Measurements from ENCODE around the gene SLC48A1. TPM values are rescaled to one million over a fixed set of nuclear protein-coding genes. Genes with fewer than 3 reads are reported as not detected.
A peak's percentile ranks its signal among the peaks of the same experiment; 100 is the strongest.

The SLC48A1 gene
- total and polyA plus RNA-seq, 10 of the 15 experiments (the other 5 are each of a cell fraction or from before 2014, with no cell fraction given): 1.1 to 4.9 (median 1.9) TPM

- peak overlapping the region; percentile 9; the same call in 1 of the 2 replicates for H3K4me2 ChIP-seq (ENCODE audit: control insufficient read depth, insufficient read depth)
- TF ChIP-seq NFIC (IDR thresholded peaks at IDR 0.05; ENCODE audit: low read depth, low read length) (no peak), EGR1 (IDR thresholded peaks at IDR 0.05; ENCODE audit: borderline replicate concordance in 1 of 2, low read depth in 2 of 2, low read length in 2 of 2) (peak; percentile 11 to 81)
- ChIA-PET RAD21 (ENCODE audit: unreplicated experiment) (interaction anchor here (0.7 to 12.6 kb wide), 7 partner anchors 11 to 128 kb away, joined by 3 to 237 read pairs (median 5); partner anchors contain the start of genes RPAP3 and SLC48A1), CTCF (interaction anchor here (1.0 to 14.5 kb wide), 10 partner anchors 12 to 440 kb away, joined by 3 to 507 read pairs (median 20); partner anchors contain the start of genes RPAP3 and SLC48A1), POLR2A (interaction anchor here (1.2 to 1.8 kb wide), 4 partner anchors 14 to 56 kb away, joined by 3 to 7 read pairs (median 5); no protein-coding TSS in a partner anchor), SMC1A (ENCODE audit: uncharacterized antibody, unreplicated experiment) (interaction anchor here (0.6 to 12.2 kb wide), 8 partner anchors 11 to 345 kb away, joined by 3 to 277 read pairs (median 6); no protein-coding TSS in a partner anchor)
- no peak for FAIRE-seq
- peaks cover 46% of the 10 kb centered on the region for H3K4me1 ChIP-seq (ENCODE audit: control insufficient read depth, insufficient read depth, low read length)
- no peak overlapping the region for H2AFZ ChIP-seq (ENCODE audit: control insufficient read depth, low read depth, low read length)
- no peak for ATAC-seq
- no peak for DNase-seq (ENCODE audit: low read depth, low spot score)
- no peaks in the 10 kb centered on the region for H3K79me2 ChIP-seq (ENCODE audit: control insufficient read depth, insufficient read depth, low read length)
- H3K9me3 ChIP-seq (replicated peaks; ENCODE audit: control insufficient read depth, insufficient read depth, low read length): no peaks in the 10 kb centered on the region
- intact Hi-C loops (cut with micrococcal nuclease; ENCODE audit: unreplicated experiment): no loop called here
- no peaks in the 10 kb centered on the region for H3K27me3 ChIP-seq (replicated peaks in 1 of 2; ENCODE audit: control insufficient read depth in 2 of 2, insufficient read depth in 2 of 2, low read length in 1 of 2)
- H3K27ac ChIP-seq (ENCODE audit: control insufficient read depth, insufficient read depth): no peak overlapping the region
- BruUV-seq (replicated peaks): no TSS peak
- 55% methylated on average over 7 of the region's 7 CpGs for WGBS (ENCODE audit: insufficient coverage, insufficient replicate concordance, low lambda C conversion rate, missing lambda C conversion rate)
- H3K4me3 ChIP-seq: no peak overlapping the region
- H3K9ac ChIP-seq (ENCODE audit: control insufficient read depth, insufficient read depth, low read length): no peak overlapping the region
- in situ Hi-C loops (cut with MboI): no loop called here
- H3K36me3 ChIP-seq (ENCODE audit: control insufficient read depth in 2 of 2, insufficient read depth in 2 of 2, low read length in 1 of 2): no peaks in the 10 kb centered on the region
- H4K20me1 ChIP-seq (ENCODE audit: control insufficient read depth, insufficient read depth): no peaks in the 10 kb centered on the region
Measured at GRCh38 chr12:47757364-47757839, 15.6 kb upstream of the SLC48A1 start.

GRCh38 chr12:47757840-47758583, 15.0 kb upstream of the SLC48A1 start:
- CTCF ChIA-PET: interaction anchor here (1.0 to 14.5 kb wide), 11 partner anchors 11 to 439 kb away, joined by 3 to 507 read pairs (median 17); partner anchors contain the start of genes RPAP3 and SLC48A1
- Histone ChIP-seq H3K27ac (ENCODE audit: control insufficient read depth, insufficient read depth) (no peak overlapping the region), H4K20me1 (ENCODE audit: control insufficient read depth, insufficient read depth) (no peaks in the 10 kb centered on the region), H3K36me3 (ENCODE audit: control insufficient read depth in 2 of 2, insufficient read depth in 2 of 2, low read length in 1 of 2) (no peaks in the 10 kb centered on the region), H3K4me3 (no peak overlapping the region), H3K4me1 (ENCODE audit: control insufficient read depth, insufficient read depth, low read length) (peaks cover 46% of the 10 kb centered on the region), H3K27me3 (replicated peaks in 1 of 2; ENCODE audit: control insufficient read depth in 2 of 2, insufficient read depth in 2 of 2, low read length in 1 of 2) (no peaks in the 10 kb centered on the region), H3K9me3 (replicated peaks; ENCODE audit: control insufficient read depth, insufficient read depth, low read length) (no peaks in the 10 kb centered on the region), H2AFZ (ENCODE audit: control insufficient read depth, low read depth, low read length) (no peak overlapping the region), H3K9ac (ENCODE audit: control insufficient read depth, insufficient read depth, low read length) (no peak overlapping the region), H3K4me2 (ENCODE audit: control insufficient read depth, insufficient read depth) (peak overlapping the region; percentile 97), H3K79me2 (ENCODE audit: control insufficient read depth, insufficient read depth, low read length) (no peaks in the 10 kb centered on the region)
- in situ Hi-C loops (cut with MboI) (no loop called here), intact Hi-C loops (cut with micrococcal nuclease; ENCODE audit: unreplicated experiment) (no loop called here)
- FAIRE-seq: no peak
- WGBS (ENCODE audit: insufficient coverage, insufficient replicate concordance, low lambda C conversion rate, missing lambda C conversion rate): 71% methylated on average over 17 of the region's 20 CpGs
- DNase-seq (ENCODE audit: low read depth, low spot score): no peak
- POLR2A ChIA-PET: interaction anchor here (0.7 to 1.4 kb wide), 4 partner anchors 13 to 50 kb away, joined by 3 to 6 read pairs (median 4); no protein-coding TSS in a partner anchor
- RAD21 ChIA-PET (ENCODE audit: unreplicated experiment): interaction anchor here (1.3 to 12.6 kb wide), 5 partner anchors 11 to 127 kb away, joined by 3 to 237 read pairs (median 10); partner anchors contain the start of genes RPAP3 and SLC48A1
- BruUV-seq (replicated peaks): no TSS peak
- SMC1A ChIA-PET (ENCODE audit: uncharacterized antibody, unreplicated experiment): interaction anchor here (0.6 to 12.2 kb wide), 9 partner anchors 10 to 344 kb away, joined by 3 to 277 read pairs (median 4); no protein-coding TSS in a partner anchor
- ATAC-seq: no peak
- no peak for TF ChIP-seq KLF5 (IDR thresholded peaks at IDR 0.05; ENCODE audit: partially characterized antibody)
- no peak for TF ChIP-seq FOXM1 (IDR thresholded peaks at IDR 0.05; ENCODE audit: low read depth, low read length)
- TF ChIP-seq ZBTB33 (IDR thresholded peaks at IDR 0.05): no peak
- no peak for TF ChIP-seq IRF5 (IDR thresholded peaks at IDR 0.05; ENCODE audit: borderline replicate concordance)
- no peak for TF ChIP-seq TBL1XR1 (IDR thresholded peaks at IDR 0.05; ENCODE audit: low read depth, low read length)
- no peak for TF ChIP-seq SREBF2 (IDR thresholded peaks at IDR 0.05; ENCODE audit: low read length)
- no peak for TF ChIP-seq ESRRA (IDR thresholded peaks at IDR 0.05; ENCODE audit: low read length)
